A549 (cell line): ENCODE data around the gene WDR17. TPM values are rescaled to one million over a fixed set of nuclear protein-coding genes. Genes with fewer than 3 reads are reported as not detected.

Experiments used
- ATAC-seq, 2 experiments: fragments of 200-7000 bp in 1 of 2; fragments of >200 bp in 1 of 2; cut with Nextera tagmentation in 1 of 2; cut with Tn5 transposase in 1 of 2; 3 replicates each; pipeline versions ENCODE4 v1.8.0 to v1.9.1; 2018 to 2020; ENCODE audit warnings: mild to moderate bottlenecking in 1 of 2, moderate library complexity in 1 of 2
- CTCF ChIA-PET: fragments of 300-600 bp; sonication (Branson Sonifier 250); formaldehyde crosslinking; extraction: SDS; loops from one replicate; lab custom pipeline; 2021; ENCODE audit warnings: antibody characterized with exemption, inconsistent platforms; lab: Yijun Ruan, JAX
- POLR2A ChIA-PET: fragments of 350-600 bp; formaldehyde crosslinking; extraction: SDS; loops from one replicate; lab custom pipeline; 2021; ENCODE audit warnings: antibody characterized with exemption, inconsistent platforms; lab: Yijun Ruan, JAX
- DNase-seq, 2 experiments: peaks; one replicate each; pipeline versions ENCODE4 v3.0.0 to v3.0.0-alpha.2; 2011 to 2016; ENCODE audit warnings: low read depth in 1 of 2, low spot score in 1 of 2
- FAIRE-seq: peaks from 2 replicates; lab custom pipeline; 2011; peaks lifted over from hg19 to GRCh38; lab: Jason Lieb, UNC
- H3K27ac ChIP-seq, 2 experiments: fragments of >200 bp; sonication (Bioruptor Twin); formaldehyde crosslinking; 3 replicates each; pipeline ENCODE4 v1.5.1; 2016 to 2017
- H3K4me1 ChIP-seq: fragments of >200 bp; sonication (Bioruptor Twin); formaldehyde crosslinking; 3 replicates; pipeline ENCODE4 v1.6.1; 2016
- H3K4me2 ChIP-seq: fragments of >200 bp; sonication (Bioruptor Twin); formaldehyde crosslinking; 3 replicates; pipeline ENCODE4 v1.6.1; 2016
- H3K4me3 ChIP-seq: fragments of >200 bp; sonication (Bioruptor Twin); formaldehyde crosslinking; 3 replicates; pipeline ENCODE4 v1.5.1; 2016
- H3K9me3 ChIP-seq: fragments of >200 bp; sonication (Bioruptor Twin); formaldehyde crosslinking; 3 replicates; pipeline ENCODE4 v1.6.1; 2016
- CEBPB ChIP-seq, 2 experiments: fragments of >200 bp in 1 of 2; sonication (Bioruptor Twin) in 1 of 2; formaldehyde crosslinking in 1 of 2; IDR thresholded peaks; 2 replicates each; pipeline ENCODE4 v1.6.1; 2012 to 2016
- EHMT2 ChIP-seq: fragments of 200-600 bp; sonication (generic); IDR thresholded peaks from 2 replicates; pipeline ENCODE4 v1.6.1; 2016; ENCODE audit warnings: antibody characterized with exemption, low read depth, mild to moderate bottlenecking, moderate library complexity
- FOSL2 ChIP-seq, 2 experiments: fragments of 450-650 bp in 1 of 2; fragments of >200 bp in 1 of 2; sonication (Bioruptor Twin) in 1 of 2; formaldehyde crosslinking; IDR thresholded peaks; 2 replicates each; pipeline versions ENCODE4 v1.5.0 to v1.6.1; 2016 to 2020; ENCODE audit warnings: mild to moderate bottlenecking in 1 of 2, moderate library complexity in 1 of 2
- HOXB13 ChIP-seq: fragments of 250-450 bp; sonication (Bioruptor Pico); IDR thresholded peaks from 2 replicates; pipeline ENCODE4 v1.5.0; 2020; ENCODE audit warnings: low read depth, mild to moderate bottlenecking, moderate library complexity
- POLR2A ChIP-seq: IDR thresholded peaks from 2 replicates; pipeline ENCODE4 v1.6.1; 2012; ENCODE audit warnings: mild to moderate bottlenecking, low read length
- POLR2AphosphoS2 ChIP-seq: conservative IDR thresholded peaks from 2 replicates; pipeline ENCODE4 v1.6.1; 2012; ENCODE audit warnings: low read length, improper control_type of control experiment, inconsistent platforms
- RFX5 ChIP-seq: fragments of 450-650 bp; IDR thresholded peaks from 2 replicates; pipeline ENCODE4 v1.7.1; 2014; ENCODE audit warnings: antibody characterized with exemption, mild to moderate bottlenecking, moderate library complexity
- RNF2 ChIP-seq: fragments of 200-600 bp; sonication (generic); IDR thresholded peaks from 2 replicates; pipeline ENCODE4 v1.6.1; 2016; ENCODE audit warnings: low read depth, mild to moderate bottlenecking, antibody characterized with exemption, moderate library complexity, borderline replicate concordance
- SREBF2 ChIP-seq: fragments of 450-650 bp; IDR thresholded peaks from 2 replicates; pipeline ENCODE4 v1.6.1; 2014; ENCODE audit warnings: mild to moderate bottlenecking, moderate library complexity
- ZFP36 ChIP-seq: fragments of 450-650 bp; IDR thresholded peaks from 2 replicates; pipeline ENCODE4 v1.6.1; 2014; ENCODE audit warnings: borderline replicate concordance; ENCODE audit not compliant: partially characterized antibody
- ZNF302 ChIP-seq: fragments of 250-450 bp; sonication (Bioruptor Pico); IDR thresholded peaks from 2 replicates; pipeline ENCODE4 v1.9.0; 2021; ENCODE audit warnings: inconsistent platforms, mild to moderate bottlenecking, moderate library complexity
- ZSCAN20 ChIP-seq: fragments of 250-450 bp; sonication (Bioruptor Pico); IDR thresholded peaks from 2 replicates; pipeline ENCODE4 v1.8.0; 2022; ENCODE audit warnings: mild to moderate bottlenecking, moderate library complexity
- WGBS: methylation state at CpG from one replicate; pipeline ENCODE4 v1.1.6; 2017; ENCODE audit errors: missing lambda C conversion rate; 5-methylcytosine and 5-hydroxymethylcytosine counted together
- polyA plus RNA-seq, 4 experiments: library from polyadenylated mRNA; depleted of rRNA in 3 of 4; stranded (reverse); fragments of >200 nt; fragmentation: RNase III in 1 of 4; extraction: RNeasy Plus Mini Kit Qiagen cat#74134 plus additional on column Dnase treatment in 1 of 4; gene quantifications; 2 replicates in 3 of 4; 3 replicates in 1 of 4; pipeline ENCODE4 v1.2.3, GENCODE V29; 2011 to 2017
- TF ChIP-seq, protein P1 (sequence below): fragments of 250-450 bp; sonication (Bioruptor Pico); IDR thresholded peaks from 2 replicates; pipeline ENCODE4 v1.5.0; 2021; ENCODE audit warnings: mild to moderate bottlenecking, moderate library complexity, borderline replicate concordance
- TF ChIP-seq, protein P2 (sequence below): IDR thresholded peaks from 2 replicates; pipeline ENCODE4 v1.6.1; 2012; ENCODE audit warnings: low read depth, borderline replicate concordance
- TF ChIP-seq, protein P3 (sequence below): IDR thresholded peaks from 2 replicates; pipeline ENCODE4 v1.6.1; 2012

WDR17 gene
- polyA plus RNA-seq, 2 of the 4 experiments (the other 2 are of a cell fraction), result 2.1 to 7.5 TPM

DNA sequence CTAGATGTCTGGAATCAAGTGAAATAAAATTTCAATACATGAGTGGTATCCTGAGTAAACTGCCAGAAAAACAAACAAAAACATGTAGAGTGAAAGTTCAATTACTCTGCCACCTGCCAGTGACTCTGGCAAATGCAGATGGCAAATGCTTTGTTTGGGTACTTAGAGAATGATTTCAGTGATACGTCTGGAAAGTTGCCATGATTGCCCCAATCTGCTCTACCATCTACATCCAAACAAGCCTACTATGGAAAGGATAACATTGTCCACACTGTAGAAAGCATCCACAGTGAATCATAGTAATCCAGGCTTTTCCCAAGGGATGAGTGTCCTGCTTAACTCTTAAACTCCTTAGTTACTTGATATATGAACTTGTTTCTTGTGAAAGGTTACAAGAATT is 126.3 kb downstream of the WDR17 start:
- no peaks in the 10 kb centered on the region for H3K9me3 ChIP-seq
- DNase-seq (peak in 1 of 2 experiments; percentile 29), ATAC-seq (no peak), FAIRE-seq (no peak)
- no peak overlapping the region for H3K4me3 ChIP-seq
- H3K4me1 ChIP-seq, result peaks cover 7% of the 10 kb centered on the region; the same call in 2 of the 3 replicates
- ChIA-PET POLR2A (no interaction called here), CTCF (no interaction called here)
- TF ChIP-seq RFX5, result no peak
- no peak for TF ChIP-seq POLR2AphosphoS2
- no peak for TF ChIP-seq ZSCAN20 (CRISPR knock-in tag)
- TF ChIP-seq HOXB13 (CRISPR knock-in tag), result no peak
- TF ChIP-seq, protein P1, sequence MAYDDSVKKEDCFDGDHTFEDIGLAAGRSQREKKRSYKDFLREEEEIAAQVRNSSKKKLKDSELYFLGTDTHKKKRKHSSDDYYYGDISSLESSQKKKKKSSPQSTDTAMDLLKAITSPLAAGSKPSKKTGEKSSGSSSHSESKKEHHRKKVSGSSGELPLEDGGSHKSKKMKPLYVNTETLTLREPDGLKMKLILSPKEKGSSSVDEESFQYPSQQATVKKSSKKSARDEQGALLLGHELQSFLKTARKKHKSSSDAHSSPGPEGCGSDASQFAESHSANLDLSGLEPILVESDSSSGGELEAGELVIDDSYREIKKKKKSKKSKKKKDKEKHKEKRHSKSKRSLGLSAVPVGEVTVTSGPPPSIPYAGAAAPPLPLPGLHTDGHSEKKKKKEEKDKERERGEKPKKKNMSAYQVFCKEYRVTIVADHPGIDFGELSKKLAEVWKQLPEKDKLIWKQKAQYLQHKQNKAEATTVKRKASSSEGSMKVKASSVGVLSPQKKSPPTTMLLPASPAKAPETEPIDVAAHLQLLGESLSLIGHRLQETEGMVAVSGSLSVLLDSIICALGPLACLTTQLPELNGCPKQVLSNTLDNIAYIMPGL (CRISPR knock-in tag), result no peak
- no peak for TF ChIP-seq POLR2A
- no peak for TF ChIP-seq ZNF302 (CRISPR knock-in tag)
- TF ChIP-seq FOSL2 (IDR thresholded peaks at IDR 0.05), result no peak
- no peak for TF ChIP-seq FOSL2 (CRISPR knock-in tag; IDR thresholded peaks at IDR 0.05)
- TF ChIP-seq ZFP36, result no peak
- TF ChIP-seq SREBF2, result no peak
- TF ChIP-seq, protein P2, sequence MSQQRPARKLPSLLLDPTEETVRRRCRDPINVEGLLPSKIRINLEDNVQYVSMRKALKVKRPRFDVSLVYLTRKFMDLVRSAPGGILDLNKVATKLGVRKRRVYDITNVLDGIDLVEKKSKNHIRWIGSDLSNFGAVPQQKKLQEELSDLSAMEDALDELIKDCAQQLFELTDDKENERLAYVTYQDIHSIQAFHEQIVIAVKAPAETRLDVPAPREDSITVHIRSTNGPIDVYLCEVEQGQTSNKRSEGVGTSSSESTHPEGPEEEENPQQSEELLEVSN, result no peak
- no peak for TF ChIP-seq EHMT2
- H3K27ac ChIP-seq, result no peak overlapping the region
- H3K4me2 ChIP-seq, result no peak overlapping the region
- 10% methylated on average over 1 of the region's 1 CpG for WGBS

DNA sequence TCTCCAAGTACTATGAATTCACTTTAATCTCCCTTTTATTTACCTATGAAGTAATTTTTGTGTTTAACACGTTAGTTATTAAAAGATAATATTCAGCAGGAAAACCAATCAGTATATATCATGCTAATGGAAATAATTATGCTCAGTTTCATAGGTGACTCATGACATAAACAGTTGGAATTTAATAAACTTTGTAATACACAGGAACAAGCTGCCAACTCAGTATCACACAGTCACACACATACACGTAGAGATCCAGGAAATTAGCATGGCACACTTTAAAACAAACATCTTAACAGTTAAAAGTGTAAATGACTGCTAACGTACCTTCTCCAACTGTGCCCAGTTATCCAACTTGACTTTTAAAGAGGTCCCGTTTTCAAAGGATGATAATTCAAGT is 127.5 kb downstream of the WDR17 start:
- no peak for TF ChIP-seq EHMT2
- TF ChIP-seq, all 56 proteins: peak for 0
- no peak for ATAC-seq
- Histone ChIP-seq H3K9me3 (no peaks in the 10 kb centered on the region), H3K27ac (no peak overlapping the region; a peak in 1 of 6 replicates), H3K4me2 (peak overlapping the region; percentile 21; the same call in 1 of the 3 replicates), H3K4me1 (peaks cover 7% of the 10 kb centered on the region; the same call in 2 of the 3 replicates), H3K4me3 (no peak overlapping the region)
- WGBS, result 32% methylated on average over 4 of the region's 4 CpGs
- CTCF ChIA-PET, result interaction anchor here (0.5 kb wide), 1 partner anchor 52 kb away, joined by 3 read pairs; no protein-coding TSS in a partner anchor
- FAIRE-seq, result no peak
- POLR2A ChIA-PET, result no interaction called here
- no peak for DNase-seq

DNA sequence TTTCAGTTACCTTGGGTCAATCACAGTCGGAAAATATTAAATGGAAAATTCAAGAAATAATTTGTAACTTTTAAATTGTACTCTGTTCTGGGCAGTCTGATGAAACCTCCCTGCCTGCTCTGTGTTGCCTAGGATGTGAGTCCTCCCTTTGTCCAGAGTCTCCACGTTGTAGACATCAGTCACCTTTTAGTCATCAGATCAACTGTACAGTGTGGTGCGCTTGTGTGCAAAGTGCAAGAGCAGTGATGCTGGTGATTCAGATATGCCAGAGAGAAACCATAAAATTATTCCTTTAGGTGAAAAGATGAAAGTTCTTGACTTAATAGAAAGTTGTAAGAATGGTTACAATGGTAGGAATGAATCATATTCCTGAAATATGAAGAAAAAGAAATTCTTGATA is 128.3 kb downstream of the WDR17 start:
- 28% methylated on average over 3 of the region's 3 CpGs for WGBS
- ChIA-PET CTCF (no interaction called here), POLR2A (no interaction called here)
- DNase-seq, result peak in 1 of 2 experiments; percentile 20
- peak overlapping the region; percentile 21 for H3K4me2 ChIP-seq
- peak overlapping the region in 1 of 2 experiments; percentile 19; a peak in 1 of 6 replicates for H3K27ac ChIP-seq
- no peak for FAIRE-seq
- H3K4me1 ChIP-seq, result peaks cover 7% of the 10 kb centered on the region; the same call in 2 of the 3 replicates
- ATAC-seq, result peak; percentile 63 to 64; a peak in 5 of 6 replicates
- H3K9me3 ChIP-seq, result no peaks in the 10 kb centered on the region
- no peak overlapping the region for H3K4me3 ChIP-seq
- TF ChIP-seq CEBPB (IDR thresholded peaks at IDR 0.05) (no peak), RNF2 (no peak)
- TF ChIP-seq, protein P3, sequence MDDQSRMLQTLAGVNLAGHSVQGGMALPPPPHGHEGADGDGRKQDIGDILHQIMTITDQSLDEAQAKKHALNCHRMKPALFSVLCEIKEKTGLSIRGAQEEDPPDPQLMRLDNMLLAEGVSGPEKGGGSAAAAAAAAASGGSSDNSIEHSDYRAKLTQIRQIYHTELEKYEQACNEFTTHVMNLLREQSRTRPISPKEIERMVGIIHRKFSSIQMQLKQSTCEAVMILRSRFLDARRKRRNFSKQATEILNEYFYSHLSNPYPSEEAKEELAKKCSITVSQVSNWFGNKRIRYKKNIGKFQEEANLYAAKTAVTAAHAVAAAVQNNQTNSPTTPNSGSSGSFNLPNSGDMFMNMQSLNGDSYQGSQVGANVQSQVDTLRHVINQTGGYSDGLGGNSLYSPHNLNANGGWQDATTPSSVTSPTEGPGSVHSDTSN, result no peak
